GM12878 (cell line): ENCODE results near the gene IGLL5. TPM values are rescaled to one million over a fixed set of nuclear protein-coding genes. Genes with fewer than 3 reads are reported as not detected.

ENCODE experiments used
- ATAC-seq: fragments of 200-7000 bp; cut with Tn5 transposase; 3 replicates; pipeline ENCODE4 v1.9.1; 2020; ENCODE audit warnings: mild to moderate bottlenecking, moderate library complexity
- BruUV-seq: library from RNA; stranded (reverse); fragments of 400-500 nt; replicated peaks from 2 replicates; lab custom pipeline; 2021; lab: Mats Ljungman, UMichigan
- CTCF ChIA-PET: fragments of 300-600 bp; sonication (Branson Sonifier 250); formaldehyde crosslinking; extraction: SDS; loops from one replicate; lab custom pipeline; 2021; ENCODE audit warnings: inconsistent platforms; lab: Yijun Ruan, JAX
- POLR2A ChIA-PET: fragments of 350-600 bp; formaldehyde crosslinking; extraction: SDS; loops from one replicate; lab custom pipeline; 2021; ENCODE audit warnings: inconsistent platforms; lab: Charles Lee
- RAD21 ChIA-PET: fragments of 300-600 bp; sonication (Branson Sonifier 250); formaldehyde crosslinking; loops from one replicate; lab custom pipeline; 2023; ENCODE audit warnings: antibody characterized with exemption; ENCODE audit not compliant: unreplicated experiment; lab: Charles Lee
- SMC1A ChIA-PET: fragments of 300-600 bp; sonication (Branson Sonifier 250); formaldehyde crosslinking; loops from one replicate; lab custom pipeline; 2023; ENCODE audit not compliant: unreplicated experiment, uncharacterized antibody; lab: Charles Lee
- DNase-seq: peaks from one replicate; pipeline ENCODE4 v3.0.0-alpha.2; 2011; ENCODE audit warnings: low read depth, low spot score
- FAIRE-seq: peaks from 3 replicates; lab custom pipeline; 2011; peaks lifted over from hg19 to GRCh38; lab: Jason Lieb, UNC
- H2AFZ ChIP-seq: 2 replicates; pipeline ENCODE4 v1.6.0; 2011; ENCODE audit warnings: low read depth, low read length, control low read depth; ENCODE audit not compliant: control insufficient read depth
- H3K27ac ChIP-seq: 2 replicates; pipeline ENCODE4 v1.5.1; 2011; ENCODE audit warnings: control low read depth; ENCODE audit not compliant: control insufficient read depth, insufficient read depth
- H3K27me3 ChIP-seq, 2 experiments: replicated peaks in 1 of 2; 2 replicates each; pipeline versions ENCODE4 v1.6.0 to v1.6.1; 2011; ENCODE audit warnings: low read length in 1 of 2; ENCODE audit not compliant: control insufficient read depth in 2 of 2, insufficient read depth in 2 of 2
- H3K36me3 ChIP-seq, 2 experiments: 2 replicates each; pipeline ENCODE4 v1.5.1; 2011; ENCODE audit warnings: low read length in 1 of 2; ENCODE audit not compliant: control insufficient read depth in 2 of 2, insufficient read depth in 2 of 2
- H3K4me1 ChIP-seq: 2 replicates; pipeline ENCODE4 v1.6.1; 2011; ENCODE audit warnings: mild to moderate bottlenecking, low read length, moderate library complexity, mixed read lengths; ENCODE audit not compliant: control insufficient read depth, insufficient read depth
- H3K4me2 ChIP-seq: 2 replicates; pipeline ENCODE4 v1.6.0; 2011; ENCODE audit warnings: control low read depth; ENCODE audit not compliant: control insufficient read depth, insufficient read depth
- H3K4me3 ChIP-seq: fragments of 200-600 bp; sonication (generic); 2 replicates; pipeline ENCODE4 v1.5.1; 2016
- H3K79me2 ChIP-seq: 2 replicates; pipeline ENCODE4 v1.6.0; 2011; ENCODE audit warnings: low read length; ENCODE audit not compliant: control insufficient read depth, insufficient read depth
- H3K9ac ChIP-seq: 2 replicates; pipeline ENCODE4 v1.8.0; 2011; ENCODE audit warnings: low read length, control low read depth, mixed read lengths; ENCODE audit not compliant: control insufficient read depth, insufficient read depth
- H3K9me3 ChIP-seq: replicated peaks from 3 replicates; pipeline ENCODE4 v1.5.1; 2011; ENCODE audit warnings: mild to moderate bottlenecking, low read length; ENCODE audit not compliant: control insufficient read depth, insufficient read depth
- H4K20me1 ChIP-seq: 2 replicates; pipeline ENCODE4 v1.6.0; 2011; ENCODE audit not compliant: control insufficient read depth, insufficient read depth
- BACH1 ChIP-seq: fragments of 450-650 bp; IDR thresholded peaks from 2 replicates; pipeline ENCODE4 v1.6.1; 2017; ENCODE audit warnings: mild to moderate bottlenecking, borderline replicate concordance
- BCL11A ChIP-seq: IDR thresholded peaks from 2 replicates; pipeline ENCODE4 v1.6.1; 2011; ENCODE audit warnings: low read depth, low read length
- EP300 ChIP-seq, 2 experiments: fragments of 150-350 bp in 1 of 2; IDR thresholded peaks; 2 replicates each; pipeline ENCODE4 v1.6.1; 2011 to 2012; ENCODE audit warnings: low read depth in 2 of 2, low read length in 2 of 2, borderline replicate concordance in 1 of 2, improper control_type of control experiment in 1 of 2, inconsistent platforms in 1 of 2; ENCODE audit not compliant: control insufficient read depth in 1 of 2
- NBN ChIP-seq: fragments of 450-650 bp; IDR thresholded peaks from 2 replicates; pipeline ENCODE4 v1.6.1; 2016
- NR2F1 ChIP-seq: fragments of 450-650 bp; conservative IDR thresholded peaks from 2 replicates; pipeline ENCODE4 v1.6.1; 2017; ENCODE audit warnings: mild to moderate bottlenecking
- PAX5 ChIP-seq: IDR thresholded peaks from 2 replicates; pipeline ENCODE4 v1.6.1; 2011; ENCODE audit warnings: low read depth, low read length, borderline replicate concordance
- POLR2A ChIP-seq: IDR thresholded peaks from 2 replicates; pipeline ENCODE4 v1.6.1; 2011; ENCODE audit warnings: low read depth, mild to moderate bottlenecking, low read length
- POU2F2 ChIP-seq: IDR thresholded peaks from 3 replicates; pipeline ENCODE4 v1.6.1; 2011; ENCODE audit warnings: low read depth, mild to moderate bottlenecking, low read length, borderline replicate concordance
- SP1 ChIP-seq: IDR thresholded peaks from one replicate; pipeline ENCODE4 v1.6.1; 2011; ENCODE audit warnings: low read depth, low read length
- SRF ChIP-seq, 2 experiments: IDR thresholded peaks; 2 replicates each; pipeline ENCODE4 v1.6.1; 2011; ENCODE audit warnings: low read depth in 2 of 2, low read length in 2 of 2, mild to moderate bottlenecking in 1 of 2, moderate library complexity in 1 of 2
- TCF12 ChIP-seq: IDR thresholded peaks from 2 replicates; pipeline ENCODE4 v1.6.1; 2011; ENCODE audit warnings: low read depth, mild to moderate bottlenecking, low read length
- ZNF24 ChIP-seq: fragments of 450-650 bp; IDR thresholded peaks from 2 replicates; pipeline ENCODE4 v1.6.1; 2017; ENCODE audit warnings: antibody characterized with exemption, mild to moderate bottlenecking
- WGBS: methylation state at CpG from one replicate; pipeline ENCODE4 v1.1.6; 2016; ENCODE audit warnings: low lambda C conversion rate; ENCODE audit not compliant: insufficient replicate concordance, insufficient coverage; ENCODE audit errors: missing lambda C conversion rate; 5-methylcytosine and 5-hydroxymethylcytosine counted together
- in situ Hi-C: fragments of 300-500 bp; cut with MboI; formaldehyde crosslinking; loops from 9 replicates; pipeline ENCODE4 v1.14.3; 2018; ENCODE audit warnings: mixed read lengths
- intact Hi-C: fragments of 100-400 bp; cut with micrococcal nuclease; formaldehyde crosslinking; loops from one replicate; pipeline ENCODE4 v1.14.2; 2022; ENCODE audit not compliant: unreplicated experiment
- polyA plus RNA-seq, 11 experiments: library from polyadenylated mRNA; depleted of rRNA in 4 of 11; unstranded in 6 of 11; stranded (reverse) in 5 of 11; fragments of >200 nt; fragmentation: Nextera tagmentation in 4 of 11; fragmentation: Illumina TruSeq in 1 of 11; extraction: Ambion mirVana in 4 of 11; extraction: Trizol in 1 of 11; gene quantifications; 1 replicate in 1 of 11; 2 replicates in 10 of 11; pipeline versions ENCODE4 v1.2.1 to v1.2.3, GENCODE V29; 2011 to 2016; ENCODE audit warnings: inconsistent platforms in 2 of 11, missing spikeins in 2 of 11, low read depth in 1 of 11
- total RNA-seq, 4 experiments: library from RNA; depleted of rRNA in 3 of 4; stranded (reverse); fragments of >200 nt in 3 of 4; fragmentation: Illumina TruSeq in 1 of 4; extraction: Trizol in 1 of 4; gene quantifications; 2 replicates each; pipeline versions ENCODE4 v1.2.1 to v1.2.3, GENCODE V29; 2013 to 2021
- TF ChIP-seq, protein P1 (sequence below): IDR thresholded peaks from 2 replicates; pipeline ENCODE4 v1.6.1; 2011; ENCODE audit warnings: low read depth, mild to moderate bottlenecking, low read length, moderate library complexity, borderline replicate concordance; ENCODE audit errors: extremely low read depth
- TF ChIP-seq, protein P2 (sequence below): fragments of 450-650 bp; IDR thresholded peaks from 2 replicates; pipeline ENCODE4 v1.6.1; 2017; ENCODE audit warnings: mild to moderate bottlenecking, low read depth, inconsistent platforms; ENCODE audit not compliant: poor library complexity, severe bottlenecking
- TF ChIP-seq, protein P3 (sequence below): IDR thresholded peaks from 2 replicates; pipeline ENCODE4 v1.6.1; 2012; ENCODE audit warnings: low read depth, low read length, improper control_type of control experiment

The IGLL5 gene
- total and polyA plus RNA-seq, 10 of the 15 experiments (the other 5 are each of a cell fraction or from before 2014, with no cell fraction given), result not detected

DNA sequence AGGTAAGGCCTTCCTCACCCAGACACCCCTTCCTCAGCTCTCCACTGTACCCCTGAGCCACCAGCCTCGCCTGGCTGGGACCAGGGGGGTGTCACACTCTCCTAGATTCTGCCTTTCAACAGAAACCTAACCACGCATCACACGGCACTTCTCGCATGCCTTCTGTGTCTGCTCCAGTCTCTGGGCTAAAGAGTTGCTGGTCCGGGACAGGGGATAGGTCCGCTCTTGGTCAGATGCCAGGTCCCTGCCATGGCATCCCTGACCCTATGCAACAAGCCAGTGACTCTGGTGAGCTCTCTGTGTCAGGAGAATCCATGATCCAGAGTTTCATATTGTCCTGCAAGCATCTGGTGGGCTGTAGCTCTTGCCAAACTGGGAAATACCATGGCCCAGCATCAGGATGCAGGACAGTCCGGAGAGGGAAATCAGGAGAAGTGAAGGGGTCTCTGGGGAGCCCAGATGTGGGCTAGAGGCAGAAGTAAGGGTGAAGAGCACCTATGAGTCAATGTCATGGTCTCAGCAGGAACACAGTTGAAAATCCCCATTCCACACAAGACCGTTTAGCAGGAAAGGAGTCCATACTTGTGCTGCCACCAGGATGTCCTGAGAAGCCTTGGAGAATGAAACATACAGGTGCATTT, 14.1 kb downstream of the IGLL5 start (continued):
- TF ChIP-seq, protein P1, sequence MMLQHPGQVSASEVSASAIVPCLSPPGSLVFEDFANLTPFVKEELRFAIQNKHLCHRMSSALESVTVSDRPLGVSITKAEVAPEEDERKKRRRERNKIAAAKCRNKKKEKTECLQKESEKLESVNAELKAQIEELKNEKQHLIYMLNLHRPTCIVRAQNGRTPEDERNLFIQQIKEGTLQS, result no peak
- TF ChIP-seq POLR2A (peak; percentile 99), ZNF24 (no peak), SRF (IDR thresholded peaks at IDR 0.05; ENCODE audit: low read depth in 2 of 2, low read length in 2 of 2) (no peak), TCF12 (peak; percentile 10; the same call in 1 of the 2 replicates), BACH1 (peak; percentile 73)
- TF ChIP-seq, protein P2, sequence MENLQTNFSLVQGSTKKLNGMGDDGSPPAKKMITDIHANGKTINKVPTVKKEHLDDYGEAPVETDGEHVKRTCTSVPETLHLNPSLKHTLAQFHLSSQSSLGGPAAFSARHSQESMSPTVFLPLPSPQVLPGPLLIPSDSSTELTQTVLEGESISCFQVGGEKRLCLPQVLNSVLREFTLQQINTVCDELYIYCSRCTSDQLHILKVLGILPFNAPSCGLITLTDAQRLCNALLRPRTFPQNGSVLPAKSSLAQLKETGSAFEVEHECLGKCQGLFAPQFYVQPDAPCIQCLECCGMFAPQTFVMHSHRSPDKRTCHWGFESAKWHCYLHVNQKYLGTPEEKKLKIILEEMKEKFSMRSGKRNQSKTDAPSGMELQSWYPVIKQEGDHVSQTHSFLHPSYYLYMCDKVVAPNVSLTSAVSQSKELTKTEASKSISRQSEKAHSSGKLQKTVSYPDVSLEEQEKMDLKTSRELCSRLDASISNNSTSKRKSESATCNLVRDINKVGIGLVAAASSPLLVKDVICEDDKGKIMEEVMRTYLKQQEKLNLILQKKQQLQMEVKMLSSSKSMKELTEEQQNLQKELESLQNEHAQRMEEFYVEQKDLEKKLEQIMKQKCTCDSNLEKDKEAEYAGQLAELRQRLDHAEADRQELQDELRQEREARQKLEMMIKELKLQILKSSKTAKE, result no peak

DNA sequence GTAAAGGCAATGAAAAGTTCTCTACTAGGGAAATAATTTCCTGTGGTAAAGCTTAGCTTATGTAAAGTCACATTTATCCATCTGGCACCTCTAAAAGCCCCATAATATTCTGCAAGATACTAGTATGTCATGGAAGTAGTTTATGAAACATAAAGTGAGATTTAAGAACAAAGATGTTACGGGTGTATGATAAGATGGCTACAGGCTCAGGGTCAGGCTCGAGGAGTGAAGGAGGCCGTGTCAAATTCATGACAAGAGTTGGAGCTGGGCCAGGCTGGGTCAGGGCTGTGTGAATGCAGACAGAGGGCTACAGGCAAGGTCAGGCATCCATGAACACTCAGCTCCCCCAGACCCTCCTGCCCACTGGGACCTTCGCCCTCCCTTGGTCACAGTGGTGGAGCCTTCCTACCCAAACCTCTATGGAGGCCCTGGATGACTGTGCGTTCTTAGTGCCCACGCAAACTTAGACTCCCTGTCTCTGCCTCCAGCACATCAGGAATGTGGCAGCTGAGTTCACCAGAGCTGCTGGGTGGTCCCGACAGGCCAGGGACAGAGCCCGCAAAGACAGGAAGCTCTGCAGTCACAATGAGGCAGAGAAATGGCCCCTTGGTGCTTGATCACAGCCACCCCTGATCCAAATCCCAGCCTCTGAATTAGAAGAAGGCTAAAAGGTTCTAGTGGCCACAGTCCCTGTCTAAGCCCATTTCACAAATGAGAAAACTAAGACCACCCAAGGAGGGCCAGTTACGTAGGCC, 14.8 kb downstream of the IGLL5 start:
- Histone ChIP-seq H3K27ac (peak overlapping the region; percentile 93), H3K4me2 (peak overlapping the region; percentile 72), H3K36me3 (no peaks in the 10 kb centered on the region; a peak in 1 of 4 replicates), H3K4me1 (peaks cover 28% of the 10 kb centered on the region), H3K4me3 (peak overlapping the region; percentile 62; the same call in 1 of the 2 replicates), H3K9ac (peak overlapping the region; percentile 68), H3K79me2 (peaks cover 9% of the 10 kb centered on the region), H2AFZ (no peak overlapping the region), H4K20me1 (no peaks in the 10 kb centered on the region), H3K27me3 (no peaks in the 10 kb centered on the region), H3K9me3 (no peaks in the 10 kb centered on the region)
- intact Hi-C loops, result loop anchor here (1.0 to 5.0 kb wide), 6 partner anchors 27 to 90 kb away; no protein-coding TSS in a partner anchor
- RAD21 ChIA-PET, result interaction anchor here (0.7 to 5.2 kb wide), 13 partner anchors 10 to 791 kb away, joined by 3 to 91 read pairs (median 8); no protein-coding TSS in a partner anchor
- SMC1A ChIA-PET, result interaction anchor here (0.6 to 4.5 kb wide), 11 partner anchors 10 to 707 kb away, joined by 3 to 154 read pairs (median 10); no protein-coding TSS in a partner anchor
- CTCF ChIA-PET, result interaction anchor here (0.9 to 3.8 kb wide), 13 partner anchors 11 to 859 kb away, joined by 3 to 117 read pairs (median 7); no protein-coding TSS in a partner anchor
- no peak for FAIRE-seq
- no TSS peak for BruUV-seq
- 57% methylated on average over 9 of the region's 9 CpGs for WGBS
- POLR2A ChIA-PET, result interaction anchor here (1.0 to 4.2 kb wide), 9 partner anchors 9 to 791 kb away, joined by 3 to 153 read pairs (median 13); no protein-coding TSS in a partner anchor
- peak; percentile 51 for ATAC-seq
- in situ Hi-C loops, result loop anchor here (5.0 to 25.0 kb wide), 2 partner anchors 40 to 1190 kb away; no protein-coding TSS in a partner anchor
- peak; percentile 57 for DNase-seq
- TF ChIP-seq, protein P3, sequence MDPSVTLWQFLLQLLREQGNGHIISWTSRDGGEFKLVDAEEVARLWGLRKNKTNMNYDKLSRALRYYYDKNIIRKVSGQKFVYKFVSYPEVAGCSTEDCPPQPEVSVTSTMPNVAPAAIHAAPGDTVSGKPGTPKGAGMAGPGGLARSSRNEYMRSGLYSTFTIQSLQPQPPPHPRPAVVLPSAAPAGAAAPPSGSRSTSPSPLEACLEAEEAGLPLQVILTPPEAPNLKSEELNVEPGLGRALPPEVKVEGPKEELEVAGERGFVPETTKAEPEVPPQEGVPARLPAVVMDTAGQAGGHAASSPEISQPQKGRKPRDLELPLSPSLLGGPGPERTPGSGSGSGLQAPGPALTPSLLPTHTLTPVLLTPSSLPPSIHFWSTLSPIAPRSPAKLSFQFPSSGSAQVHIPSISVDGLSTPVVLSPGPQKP, result no peak
- TF ChIP-seq NR2F1, result peak; percentile 43
- TF ChIP-seq SP1, result peak; percentile 22
- peak; percentile 89; the same call in 1 of the 2 replicates for TF ChIP-seq PAX5
- no peak for TF ChIP-seq NBN
- TF ChIP-seq EP300 (IDR thresholded peaks at IDR 0.05; ENCODE audit: borderline replicate concordance in 1 of 2, control insufficient read depth in 1 of 2, low read depth in 2 of 2, low read length in 2 of 2), result no peak
- peak; percentile 43; the same call in 1 of the 2 replicates for TF ChIP-seq BCL11A
- TF ChIP-seq POU2F2, result peak; percentile 74; the same call in 2 of the 3 replicates
